Measurements from ENCODE around the gene SUPT3H. TPM values are rescaled to one million over a fixed set of nuclear protein-coding genes. Genes with fewer than 3 reads are reported as not detected.

SUPT3H gene
- total and polyA plus RNA-seq, 2 donors: 5.5 to 11.9 TPM

DNA sequence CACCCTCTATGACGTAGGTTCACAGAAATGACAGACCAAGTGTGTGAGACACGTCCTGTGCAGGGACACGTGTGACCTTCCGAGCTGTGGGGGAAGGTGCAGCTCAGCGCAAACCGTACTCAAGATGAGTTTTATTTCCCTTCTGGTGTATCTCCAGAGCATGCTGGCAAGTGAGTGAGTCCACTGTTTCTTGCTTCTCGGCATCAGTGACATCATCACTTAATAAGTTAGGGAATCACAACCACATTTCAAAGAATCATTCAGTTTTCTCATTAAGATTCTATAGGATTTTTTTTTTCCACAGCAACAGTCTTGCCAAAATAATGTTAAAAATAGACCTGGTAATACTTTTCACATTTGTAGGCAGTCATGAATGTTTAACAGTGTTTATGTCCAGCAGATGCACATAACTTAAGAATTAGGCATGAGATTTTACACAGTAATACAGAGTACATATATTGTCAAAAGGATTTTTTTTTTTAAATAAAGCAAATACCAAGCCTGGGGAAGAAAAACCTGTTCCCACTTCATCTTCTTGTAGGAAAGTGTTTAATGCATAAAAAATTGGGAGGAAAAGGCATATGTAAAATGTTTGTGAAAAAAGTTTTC is 572.4 kb downstream of the SUPT3H start:
- Histone ChIP-seq H3K4me3 (ENCODE audit: low read length in 2 of 2) (no peak overlapping the region), H3K36me3 (ENCODE audit: control insufficient read depth in 2 of 2, insufficient read depth in 2 of 2, low read length in 1 of 2) (no peaks in the 10 kb centered on the region), H3K27me3 (ENCODE audit: control insufficient read depth in 2 of 2, insufficient read depth in 1 of 2, low read length in 1 of 2) (no peaks in the 10 kb centered on the region), H3K9me3 (ENCODE audit: control insufficient read depth in 2 of 2, insufficient read depth in 1 of 2, low read length in 1 of 2) (no peaks in the 10 kb centered on the region), H3K4me1 (ENCODE audit: control insufficient read depth in 2 of 2, insufficient read depth in 2 of 2, low read length in 2 of 2) (peaks cover 0 to 6% of the 10 kb centered on the region in 2 donors), H3K27ac (ENCODE audit: low read depth in 1 of 2, low read length in 1 of 2) (no peak overlapping the region)
- no peak for DNase-seq (ENCODE audit: low read depth in 6 of 9, low spot score in 9 of 9)
- 97% methylated on average over 7 of the region's 7 CpGs for WGBS

GRCh38 chr6:44804546-44805159 is 573.1 kb downstream of the SUPT3H start:
- Histone ChIP-seq H3K4me3 (ENCODE audit: low read length in 2 of 2) (no peak overlapping the region), H3K9me3 (ENCODE audit: control insufficient read depth in 2 of 2, insufficient read depth in 1 of 2, low read length in 1 of 2) (no peaks in the 10 kb centered on the region), H3K27ac (ENCODE audit: low read depth in 1 of 2, low read length in 1 of 2) (no peak overlapping the region), H3K36me3 (ENCODE audit: control insufficient read depth in 2 of 2, insufficient read depth in 2 of 2, low read length in 1 of 2) (no peaks in the 10 kb centered on the region), H3K27me3 (ENCODE audit: control insufficient read depth in 2 of 2, insufficient read depth in 1 of 2, low read length in 1 of 2) (no peaks in the 10 kb centered on the region), H3K4me1 (ENCODE audit: control insufficient read depth in 2 of 2, insufficient read depth in 2 of 2, low read length in 2 of 2) (peaks cover 0 to 6% of the 10 kb centered on the region in 2 donors)
- DNase-seq (ENCODE audit: low read depth in 6 of 9, low spot score in 9 of 9): no peak
- 87% methylated on average over 4 of the region's 4 CpGs for WGBS

GRCh38 chr6:44804016-44804415 is 573.7 kb downstream of the SUPT3H start:
- no peaks in the 10 kb centered on the region for H3K27me3 ChIP-seq (ENCODE audit: control insufficient read depth in 2 of 2, insufficient read depth in 1 of 2, low read length in 1 of 2)
- DNase-seq (ENCODE audit: low read depth in 6 of 9, low spot score in 9 of 9): no peak
- peaks cover 0 to 6% of the 10 kb centered on the region in 2 donors for H3K4me1 ChIP-seq (ENCODE audit: control insufficient read depth in 2 of 2, insufficient read depth in 2 of 2, low read length in 2 of 2)
- H3K27ac ChIP-seq (ENCODE audit: low read depth in 1 of 2, low read length in 1 of 2): no peak overlapping the region
- whole genome bisulfite sequencing: 89% methylated on average over 5 of the region's 5 CpGs
- H3K36me3 ChIP-seq (ENCODE audit: control insufficient read depth in 2 of 2, insufficient read depth in 2 of 2, low read length in 1 of 2): no peaks in the 10 kb centered on the region
- H3K9me3 ChIP-seq (ENCODE audit: control insufficient read depth in 2 of 2, insufficient read depth in 1 of 2, low read length in 1 of 2): no peaks in the 10 kb centered on the region
- no peak overlapping the region for H3K4me3 ChIP-seq (ENCODE audit: low read length in 2 of 2)

DNA sequence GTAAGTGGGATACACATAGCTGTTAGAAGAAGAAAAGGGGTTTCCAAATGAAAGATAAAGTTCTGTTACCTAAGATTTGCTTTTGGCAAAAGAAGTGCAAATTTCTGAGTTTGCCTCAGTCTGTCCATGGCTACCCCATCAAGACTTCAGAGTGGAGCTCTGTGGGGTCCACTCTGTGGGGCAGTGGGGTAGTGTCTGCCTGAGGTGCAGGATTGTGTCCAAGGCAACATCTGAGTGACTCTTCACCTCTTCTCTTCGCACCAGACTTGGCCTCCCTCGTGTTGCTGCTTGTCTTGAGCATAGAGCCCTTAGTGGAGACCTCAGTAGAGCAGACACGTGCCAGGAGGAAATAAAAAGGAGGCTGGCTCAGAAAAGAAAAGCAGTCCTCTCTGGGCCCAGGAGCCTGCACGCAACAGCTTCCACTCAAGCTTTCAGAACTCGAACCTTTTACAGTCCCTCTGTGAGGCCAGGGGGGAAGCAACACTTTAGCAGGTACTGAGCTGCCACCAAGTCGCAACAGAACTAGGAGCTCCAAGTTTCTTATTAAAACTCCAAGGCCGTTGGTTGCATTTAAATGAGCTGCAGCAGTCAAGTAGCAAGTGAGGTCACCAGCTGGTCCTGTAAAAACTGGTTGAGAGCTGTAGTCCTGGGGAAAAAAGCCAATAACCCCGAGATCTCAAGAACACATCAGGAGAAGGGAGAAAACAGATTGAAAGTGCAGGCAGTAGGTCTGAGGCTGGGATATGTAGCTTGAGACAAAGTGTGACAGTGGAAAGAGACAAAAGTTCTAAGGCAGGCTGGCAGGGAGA is 576.7 kb downstream of the SUPT3H start:
- whole genome bisulfite sequencing: 92% methylated on average over 8 of the region's 8 CpGs
- H3K36me3 ChIP-seq (ENCODE audit: control insufficient read depth in 2 of 2, insufficient read depth in 2 of 2, low read length in 1 of 2): no peaks in the 10 kb centered on the region
- DNase-seq (ENCODE audit: low read depth in 6 of 9, low spot score in 9 of 9): no peak
- peaks cover 0 to 6% of the 10 kb centered on the region in 2 donors for H3K4me1 ChIP-seq (ENCODE audit: control insufficient read depth in 2 of 2, insufficient read depth in 2 of 2, low read length in 2 of 2)
- no peak overlapping the region for H3K27ac ChIP-seq (ENCODE audit: low read depth in 1 of 2, low read length in 1 of 2)
- H3K4me3 ChIP-seq (ENCODE audit: low read length in 2 of 2): no peak overlapping the region
- no peaks in the 10 kb centered on the region for H3K27me3 ChIP-seq (ENCODE audit: control insufficient read depth in 2 of 2, insufficient read depth in 1 of 2, low read length in 1 of 2)
- no peaks in the 10 kb centered on the region for H3K9me3 ChIP-seq (ENCODE audit: control insufficient read depth in 2 of 2, insufficient read depth in 1 of 2, low read length in 1 of 2)

DNA sequence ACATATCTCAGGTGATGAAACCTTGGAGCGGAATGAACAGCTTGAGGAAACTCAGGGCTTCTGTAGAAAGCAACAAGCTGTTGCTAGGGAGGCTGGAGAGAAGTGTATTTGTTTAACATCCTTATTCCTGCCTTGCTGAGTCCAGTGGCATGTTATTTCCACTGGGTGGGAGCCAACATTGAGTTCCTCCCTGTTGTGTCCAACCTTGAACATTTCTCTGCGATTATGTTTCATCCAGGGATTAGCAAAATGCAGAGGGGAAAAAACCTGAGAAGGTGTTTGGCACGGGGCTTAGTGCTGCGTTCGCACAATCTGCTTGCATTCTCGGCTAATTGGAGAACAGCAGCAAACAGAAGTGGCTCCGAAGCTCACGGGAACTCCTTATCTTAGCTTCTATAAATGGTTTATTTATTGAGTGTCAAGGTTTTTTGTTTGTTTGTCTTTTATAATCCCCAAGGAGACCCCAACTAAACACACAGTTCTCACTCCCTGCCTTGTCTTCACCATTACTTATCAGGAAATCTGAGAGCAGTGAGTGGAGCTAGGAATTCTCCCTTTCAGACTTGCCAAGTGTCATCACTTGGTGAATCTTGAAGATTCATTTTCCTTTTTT is 577.5 kb downstream of the SUPT3H start:
- no peaks in the 10 kb centered on the region for H3K36me3 ChIP-seq (ENCODE audit: control insufficient read depth in 2 of 2, insufficient read depth in 2 of 2, low read length in 1 of 2)
- peaks cover 0 to 6% of the 10 kb centered on the region in 2 donors for H3K4me1 ChIP-seq (ENCODE audit: control insufficient read depth in 2 of 2, insufficient read depth in 2 of 2, low read length in 2 of 2)
- DNase-seq (ENCODE audit: low read depth in 6 of 9, low spot score in 9 of 9): peak in 2 of 9 donors; percentile 19 to 29
- no peak overlapping the region for H3K27ac ChIP-seq (ENCODE audit: low read depth in 1 of 2, low read length in 1 of 2)
- H3K9me3 ChIP-seq (ENCODE audit: control insufficient read depth in 2 of 2, insufficient read depth in 1 of 2, low read length in 1 of 2): no peaks in the 10 kb centered on the region
- no peaks in the 10 kb centered on the region for H3K27me3 ChIP-seq (ENCODE audit: control insufficient read depth in 2 of 2, insufficient read depth in 1 of 2, low read length in 1 of 2)
- 73% methylated on average over 8 of the region's 8 CpGs for WGBS
- H3K4me3 ChIP-seq (ENCODE audit: low read length in 2 of 2): no peak overlapping the region

- peaks cover 0 to 6% of the 10 kb centered on the region in 2 donors for H3K4me1 ChIP-seq (ENCODE audit: control insufficient read depth in 2 of 2, insufficient read depth in 2 of 2, low read length in 2 of 2)
- H3K36me3 ChIP-seq (ENCODE audit: control insufficient read depth in 2 of 2, insufficient read depth in 2 of 2, low read length in 1 of 2): no peaks in the 10 kb centered on the region
- H3K9me3 ChIP-seq (ENCODE audit: control insufficient read depth in 2 of 2, insufficient read depth in 1 of 2, low read length in 1 of 2): no peaks in the 10 kb centered on the region
- no peak for DNase-seq (ENCODE audit: low read depth in 6 of 9, low spot score in 9 of 9)
- no peak overlapping the region for H3K27ac ChIP-seq (ENCODE audit: low read depth in 1 of 2, low read length in 1 of 2)
- WGBS: 87% methylated on average over 3 of the region's 3 CpGs
- no peak overlapping the region for H3K4me3 ChIP-seq (ENCODE audit: low read length in 2 of 2)
- no peaks in the 10 kb centered on the region for H3K27me3 ChIP-seq (ENCODE audit: control insufficient read depth in 2 of 2, insufficient read depth in 1 of 2, low read length in 1 of 2)
Measured at GRCh38 chr6:44797746-44798145, 580.0 kb downstream of the SUPT3H start.

DNA sequence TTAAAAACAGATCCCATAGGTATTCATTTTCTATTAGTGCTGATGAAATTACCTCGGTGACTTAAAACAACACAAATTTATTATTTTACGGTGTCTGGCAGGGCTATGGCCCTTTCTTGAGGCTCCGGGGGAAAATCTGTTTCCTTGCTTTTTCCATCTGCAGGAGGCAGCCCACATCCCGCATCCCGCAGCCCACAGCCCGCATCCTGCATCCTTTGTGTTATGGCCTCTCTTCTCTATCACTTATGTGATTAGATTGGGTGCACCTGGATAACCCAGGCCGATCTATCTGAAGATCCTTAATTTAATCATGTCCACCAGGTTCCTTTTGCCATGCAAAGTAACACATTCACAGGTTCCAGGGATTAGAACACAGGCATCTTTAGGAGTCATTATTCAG is 582.4 kb downstream of the SUPT3H start:
- 97% methylated on average over 7 of the region's 7 CpGs for WGBS
- DNase-seq (ENCODE audit: low read depth in 6 of 9, low spot score in 9 of 9): no peak
- Histone ChIP-seq H3K4me1 (ENCODE audit: control insufficient read depth in 2 of 2, insufficient read depth in 2 of 2, low read length in 2 of 2) (no peaks in the 10 kb centered on the region), H3K4me3 (ENCODE audit: low read length in 2 of 2) (no peak overlapping the region), H3K27ac (ENCODE audit: low read depth in 1 of 2, low read length in 1 of 2) (no peak overlapping the region), H3K27me3 (ENCODE audit: control insufficient read depth in 2 of 2, insufficient read depth in 1 of 2, low read length in 1 of 2) (no peaks in the 10 kb centered on the region), H3K9me3 (ENCODE audit: control insufficient read depth in 2 of 2, insufficient read depth in 1 of 2, low read length in 1 of 2) (no peaks in the 10 kb centered on the region), H3K36me3 (ENCODE audit: control insufficient read depth in 2 of 2, insufficient read depth in 2 of 2, low read length in 1 of 2) (no peaks in the 10 kb centered on the region)

GRCh38 chr6:44789806-44790205 is 587.9 kb downstream of the SUPT3H start:
- WGBS: 93% methylated on average over 7 of the region's 7 CpGs
- no peaks in the 10 kb centered on the region for H3K36me3 ChIP-seq (ENCODE audit: control insufficient read depth in 2 of 2, insufficient read depth in 2 of 2, low read length in 1 of 2)
- peaks cover 0 to 7% of the 10 kb centered on the region in 2 donors for H3K4me1 ChIP-seq (ENCODE audit: control insufficient read depth in 2 of 2, insufficient read depth in 2 of 2, low read length in 2 of 2)
- no peak for DNase-seq (ENCODE audit: low read depth in 6 of 9, low spot score in 9 of 9)
- no peak overlapping the region for H3K27ac ChIP-seq (ENCODE audit: low read depth in 1 of 2, low read length in 1 of 2)
- no peaks in the 10 kb centered on the region for H3K27me3 ChIP-seq (ENCODE audit: control insufficient read depth in 2 of 2, insufficient read depth in 1 of 2, low read length in 1 of 2)
- H3K9me3 ChIP-seq (ENCODE audit: control insufficient read depth in 2 of 2, insufficient read depth in 1 of 2, low read length in 1 of 2): peaks cover 0 to 5% of the 10 kb centered on the region in 2 donors
- H3K4me3 ChIP-seq (ENCODE audit: low read length in 2 of 2): no peak overlapping the region

DNA sequence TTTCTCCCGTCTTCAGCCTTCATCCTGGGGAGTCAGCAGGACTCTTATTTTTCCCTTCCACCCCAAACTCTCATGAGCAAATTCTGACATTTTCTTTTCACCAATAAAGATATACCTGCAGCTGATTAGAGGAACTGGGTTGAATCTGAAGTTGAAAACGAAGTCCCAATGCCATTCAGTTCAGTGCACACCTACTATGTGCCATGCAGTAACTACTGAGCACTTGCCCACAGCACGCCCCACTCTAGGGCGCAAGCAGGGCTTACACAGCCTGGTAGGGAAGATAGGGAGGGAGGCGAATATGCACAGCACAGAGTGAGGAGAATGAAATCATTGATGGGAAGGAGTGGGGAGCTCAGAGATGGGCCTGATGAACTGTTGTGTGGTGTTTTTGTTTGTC is 588.7 kb downstream of the SUPT3H start:
- peaks cover 0 to 5% of the 10 kb centered on the region in 2 donors for H3K9me3 ChIP-seq (ENCODE audit: control insufficient read depth in 2 of 2, insufficient read depth in 1 of 2, low read length in 1 of 2)
- H3K4me3 ChIP-seq (ENCODE audit: low read length in 2 of 2): no peak overlapping the region
- no peak overlapping the region for H3K27ac ChIP-seq (ENCODE audit: low read depth in 1 of 2, low read length in 1 of 2)
- no peaks in the 10 kb centered on the region for H3K27me3 ChIP-seq (ENCODE audit: control insufficient read depth in 2 of 2, insufficient read depth in 1 of 2, low read length in 1 of 2)
- H3K4me1 ChIP-seq (ENCODE audit: control insufficient read depth in 2 of 2, insufficient read depth in 2 of 2, low read length in 2 of 2): peaks cover 0 to 7% of the 10 kb centered on the region in 2 donors
- no peak for DNase-seq (ENCODE audit: low read depth in 6 of 9, low spot score in 9 of 9)
- WGBS: 97% methylated on average over 5 of the region's 5 CpGs
- no peaks in the 10 kb centered on the region for H3K36me3 ChIP-seq (ENCODE audit: control insufficient read depth in 2 of 2, insufficient read depth in 2 of 2, low read length in 1 of 2)
